Measurements from ENCODE around the gene NT5DC1. TPM values are rescaled to one million over a fixed set of nuclear protein-coding genes. Genes with fewer than 3 reads are reported as not detected.
"Not testable (repeated sequence)": the region's sequence is repeated elsewhere in the genome, so short reads cannot be mapped to it uniquely, and the experiment has no call there.

The NT5DC1 gene
- total and polyA plus RNA-seq, 10 donors = 7.4 to 47.5 (median 13.6) TPM

GRCh38 chr6:116090251-116090650 is 10.4 kb upstream of the NT5DC1 start:
- TF ChIP-seq, protein P1, sequence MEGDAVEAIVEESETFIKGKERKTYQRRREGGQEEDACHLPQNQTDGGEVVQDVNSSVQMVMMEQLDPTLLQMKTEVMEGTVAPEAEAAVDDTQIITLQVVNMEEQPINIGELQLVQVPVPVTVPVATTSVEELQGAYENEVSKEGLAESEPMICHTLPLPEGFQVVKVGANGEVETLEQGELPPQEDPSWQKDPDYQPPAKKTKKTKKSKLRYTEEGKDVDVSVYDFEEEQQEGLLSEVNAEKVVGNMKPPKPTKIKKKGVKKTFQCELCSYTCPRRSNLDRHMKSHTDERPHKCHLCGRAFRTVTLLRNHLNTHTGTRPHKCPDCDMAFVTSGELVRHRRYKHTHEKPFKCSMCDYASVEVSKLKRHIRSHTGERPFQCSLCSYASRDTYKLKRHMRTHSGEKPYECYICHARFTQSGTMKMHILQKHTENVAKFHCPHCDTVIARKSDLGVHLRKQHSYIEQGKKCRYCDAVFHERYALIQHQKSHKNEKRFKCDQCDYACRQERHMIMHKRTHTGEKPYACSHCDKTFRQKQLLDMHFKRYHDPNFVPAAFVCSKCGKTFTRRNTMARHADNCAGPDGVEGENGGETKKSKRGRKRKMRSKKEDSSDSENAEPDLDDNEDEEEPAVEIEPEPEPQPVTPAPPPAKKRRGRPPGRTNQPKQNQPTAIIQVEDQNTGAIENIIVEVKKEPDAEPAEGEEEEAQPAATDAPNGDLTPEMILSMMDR (IDR thresholded peaks at IDR 0.05 in 8 of 11, conservative IDR thresholded peaks at IDR 0.05 in 3 of 11) = no peak
- TF ChIP-seq POLR2AphosphoS5 (IDR thresholded peaks at IDR 0.05) = no peak
- no peak for TF ChIP-seq POLR2A (IDR thresholded peaks at IDR 0.05)
- Histone ChIP-seq H3K4me1 (no peaks in the 10 kb centered on the region), H3K27ac (no peak overlapping the region), H3K27me3 (replicated peaks in 1 of 7) (no peaks in the 10 kb centered on the region), H3K4me3 (no peak overlapping the region), H3K9me3 (no peaks in the 10 kb centered on the region), H3K36me3 (no peaks in the 10 kb centered on the region)
- no peak for DNase-seq
- 57 to 80% (median 70%) methylated on average over 2 of the region's 2 CpGs for WGBS, 5 donors
- intact Hi-C loops (cut with DNase I; ENCODE audit: low total_unique reads) = no loop called here

- intact Hi-C loops (cut with DNase I; ENCODE audit: low total_unique reads) = loop anchor here (2.0 kb wide), 1 partner anchor 83 kb away; no protein-coding TSS in a partner anchor
- Histone ChIP-seq H3K27me3 (replicated peaks in 1 of 7) (no peaks in the 10 kb centered on the region), H3K9me3 (peaks cover 0 to 14% (median 13%) of the 10 kb centered on the region in 8 donors), H3K36me3 (no peaks in the 10 kb centered on the region), H3K27ac (no peak overlapping the region), H3K4me3 (no peak overlapping the region), H3K4me1 (peaks cover 0 to 2% (median 0%) of the 10 kb centered on the region in 6 donors)
- DNase-seq = no peak
- TF ChIP-seq POLR2AphosphoS5 (IDR thresholded peaks at IDR 0.05) (no peak), POLR2A (IDR thresholded peaks at IDR 0.05) (no peak)
- TF ChIP-seq, protein P1 (IDR thresholded peaks at IDR 0.05 in 8 of 11, conservative IDR thresholded peaks at IDR 0.05 in 3 of 11) = no peak
- WGBS, 5 donors = 91 to 98% (median 92%) methylated on average over 7 of the region's 7 CpGs
These were observed 6.6 kb upstream of the NT5DC1 start for GRCh38 chr6:116094041-116094440.

GRCh38 chr6:116096048-116096759 is 4.4 kb upstream of the NT5DC1 start:
- intact Hi-C loops (cut with DNase I; ENCODE audit: low total_unique reads); H3K4me3 ChIP-seq; H3K27me3 ChIP-seq (replicated peaks in 1 of 7); DNase-seq; H3K36me3 ChIP-seq; H3K27ac ChIP-seq: not testable (repeated sequence)
- 81 to 93% (median 90%) methylated on average over 9 of the region's 9 CpGs for WGBS, 5 donors
- Histone ChIP-seq H3K9me3 (peaks cover 0 to 14% (median 13%) of the 10 kb centered on the region in 8 donors), H3K4me1 (peaks cover 0 to 17% (median 11%) of the 10 kb centered on the region in 6 donors)

DNA sequence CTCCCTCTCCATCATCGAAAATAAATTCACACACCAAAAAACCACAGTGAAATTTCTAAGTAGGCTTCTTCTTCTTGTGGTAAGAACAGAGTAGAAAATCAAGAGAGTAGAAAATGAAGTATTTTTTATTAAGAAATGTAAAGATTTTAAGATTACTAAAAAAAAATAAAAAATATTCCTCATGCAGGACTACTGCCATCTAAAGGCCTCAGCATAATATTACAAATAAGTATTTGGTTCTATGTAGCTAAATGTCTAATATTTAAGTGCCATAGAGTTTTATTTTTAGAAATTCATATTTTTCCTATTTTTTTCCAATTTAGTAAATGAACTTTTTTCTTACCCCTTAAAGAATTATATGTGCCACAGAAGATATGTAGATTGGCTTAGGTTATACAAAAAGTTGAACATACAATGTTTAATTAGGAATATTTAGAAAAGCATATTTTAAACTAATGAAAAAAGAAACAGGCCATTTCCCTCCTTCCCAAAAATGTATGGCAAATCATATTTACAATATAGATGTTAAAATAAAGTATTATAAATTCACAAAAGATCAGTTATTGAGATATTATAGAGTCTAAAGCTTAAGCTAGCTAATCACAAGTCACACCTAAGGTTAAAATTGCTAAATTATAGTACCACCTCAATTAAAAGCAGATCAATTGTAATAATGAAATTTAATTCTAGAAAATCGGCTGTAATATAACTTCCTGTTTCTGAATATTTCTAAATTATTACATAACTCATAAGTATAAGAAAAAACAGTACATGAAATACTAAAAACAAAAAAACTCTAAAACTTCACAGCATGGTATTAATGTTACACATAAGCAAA is 3.5 kb upstream of the NT5DC1 start:
- no peak for DNase-seq
- TF ChIP-seq, protein P1 (IDR thresholded peaks at IDR 0.05 in 8 of 11, conservative IDR thresholded peaks at IDR 0.05 in 3 of 11) = peak in 8 of 11 experiments; percentile 20 to 55 (median 50)
- no peak for TF ChIP-seq POLR2A (IDR thresholded peaks at IDR 0.05)
- TF ChIP-seq POLR2AphosphoS5 (IDR thresholded peaks at IDR 0.05) = no peak
- no peak overlapping the region for H3K27ac ChIP-seq
- peaks cover 0 to 14% (median 13%) of the 10 kb centered on the region in 8 donors for H3K9me3 ChIP-seq
- H3K36me3 ChIP-seq = no peaks in the 10 kb centered on the region
- no peak overlapping the region for H3K4me3 ChIP-seq
- 6 to 52% (median 17%) methylated on average over 2 of the region's 2 CpGs for WGBS, 5 donors
- H3K27me3 ChIP-seq (replicated peaks in 1 of 7) = no peaks in the 10 kb centered on the region
- H3K4me1 ChIP-seq = peaks cover 9 to 27% (median 20%) of the 10 kb centered on the region in 6 donors
- intact Hi-C loops (cut with DNase I; ENCODE audit: low total_unique reads) = no loop called here

All from spleen (tissue), 11 donors.